ENCODE results near the gene DLGAP1. TPM values are rescaled to one million over a fixed set of nuclear protein-coding genes. Genes with fewer than 3 reads are reported as not detected.

DLGAP1 gene
- total RNA-seq, 1 experiment from 2014 or later, result 0.39 TPM

DNA sequence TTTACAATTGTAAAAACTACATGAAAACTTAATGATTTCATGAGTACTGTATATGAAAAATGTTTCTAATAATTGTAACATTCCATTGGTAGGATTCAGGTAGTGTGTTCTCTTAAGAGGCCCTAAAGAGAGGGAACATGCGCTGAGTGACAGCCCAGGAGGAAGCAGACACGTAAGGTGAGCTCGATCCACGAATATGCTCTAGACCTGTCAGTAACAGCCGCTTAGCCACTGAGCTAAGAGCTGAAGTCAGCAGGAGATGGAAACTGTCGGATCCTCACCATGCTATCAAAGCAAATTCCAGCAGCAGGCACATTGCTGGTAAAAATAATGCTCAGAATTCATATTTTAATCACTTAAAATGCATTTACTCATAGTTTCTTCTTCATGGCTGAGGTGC is 658.7 kb downstream of the DLGAP1 start:
- Histone ChIP-seq H3K4me2 (ENCODE audit: low read length) (no peak overlapping the region), H3K9ac (ENCODE audit: low read length) (no peak overlapping the region), H3K9me2 (ENCODE audit: insufficient read depth) (no peaks in the 10 kb centered on the region), H3K4me1 (ENCODE audit: control insufficient read depth in 1 of 2, insufficient read depth in 2 of 2, low read length in 2 of 2) (peaks cover 4 to 10% of the 10 kb centered on the region in 2 experiments; a peak in 3 of 4 replicates), H3K36me3 (ENCODE audit: control insufficient read depth in 1 of 2, insufficient read depth in 2 of 2, low read length in 2 of 2) (no peaks in the 10 kb centered on the region), H3K79me2 (ENCODE audit: insufficient read depth, low read length) (no peaks in the 10 kb centered on the region), H4K20me1 (ENCODE audit: insufficient read depth) (no peaks in the 10 kb centered on the region), H2AFZ (ENCODE audit: low read depth, low read length, poor library complexity, severe bottlenecking) (no peak overlapping the region), H3K9me3 (ENCODE audit: control insufficient read depth in 1 of 2, insufficient read depth in 1 of 2, low read depth in 1 of 2, low read length in 2 of 2) (no peaks in the 10 kb centered on the region), H3K4me3 (replicated peaks in 1 of 2; ENCODE audit: low read depth in 1 of 2, low read length in 2 of 2) (no peak overlapping the region), H3K27ac (ENCODE audit: low read depth, low read length) (no peak overlapping the region), H3K27me3 (ENCODE audit: insufficient read depth, low read length) (no peaks in the 10 kb centered on the region)
- ChIA-PET RAD21 (ENCODE audit: low non-redundant PET in 1 of 2, low total read pairs in 2 of 2, uncharacterized antibody in 2 of 2, unreplicated experiment in 2 of 2) (no interaction called here), CTCF (no interaction called here), POLR2A (no interaction called here)
- no peak for DNase-seq (ENCODE audit: low read depth, low spot score)
- no peak for ATAC-seq
- intact Hi-C loops (cut with micrococcal nuclease), result no loop called here
- no peak for TF ChIP-seq SIN3A (IDR thresholded peaks at IDR 0.05; ENCODE audit: low read depth)
- TF ChIP-seq, protein P1, sequence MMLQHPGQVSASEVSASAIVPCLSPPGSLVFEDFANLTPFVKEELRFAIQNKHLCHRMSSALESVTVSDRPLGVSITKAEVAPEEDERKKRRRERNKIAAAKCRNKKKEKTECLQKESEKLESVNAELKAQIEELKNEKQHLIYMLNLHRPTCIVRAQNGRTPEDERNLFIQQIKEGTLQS (IDR thresholded peaks at IDR 0.05), result no peak
- TF ChIP-seq TCF7L2 (IDR thresholded peaks at IDR 0.05; ENCODE audit: borderline replicate concordance, extremely low read depth, insufficient read depth, insufficient read length), result no peak
- TF ChIP-seq ZNF274 (IDR thresholded peaks at IDR 0.05; ENCODE audit: low read depth, low read length), result no peak
- TF ChIP-seq CBX3 (IDR thresholded peaks at IDR 0.05; ENCODE audit: low read depth), result no peak
- TF ChIP-seq, protein P2, sequence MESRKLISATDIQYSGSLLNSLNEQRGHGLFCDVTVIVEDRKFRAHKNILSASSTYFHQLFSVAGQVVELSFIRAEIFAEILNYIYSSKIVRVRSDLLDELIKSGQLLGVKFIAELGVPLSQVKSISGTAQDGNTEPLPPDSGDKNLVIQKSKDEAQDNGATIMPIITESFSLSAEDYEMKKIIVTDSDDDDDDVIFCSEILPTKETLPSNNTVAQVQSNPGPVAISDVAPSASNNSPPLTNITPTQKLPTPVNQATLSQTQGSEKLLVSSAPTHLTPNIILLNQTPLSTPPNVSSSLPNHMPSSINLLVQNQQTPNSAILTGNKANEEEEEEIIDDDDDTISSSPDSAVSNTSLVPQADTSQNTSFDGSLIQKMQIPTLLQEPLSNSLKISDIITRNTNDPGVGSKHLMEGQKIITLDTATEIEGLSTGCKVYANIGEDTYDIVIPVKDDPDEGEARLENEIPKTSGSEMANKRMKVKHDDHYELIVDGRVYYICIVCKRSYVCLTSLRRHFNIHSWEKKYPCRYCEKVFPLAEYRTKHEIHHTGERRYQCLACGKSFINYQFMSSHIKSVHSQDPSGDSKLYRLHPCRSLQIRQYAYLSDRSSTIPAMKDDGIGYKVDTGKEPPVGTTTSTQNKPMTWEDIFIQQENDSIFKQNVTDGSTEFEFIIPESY (IDR thresholded peaks at IDR 0.05; ENCODE audit: extremely low read depth, insufficient replicate concordance, low read length), result no peak
- TF ChIP-seq EZH2 (IDR thresholded peaks at IDR 0.05), result no peak
- no peak for TF ChIP-seq CEBPB (IDR thresholded peaks at IDR 0.05; ENCODE audit: low read depth)
- no peak for TF ChIP-seq RAD21 (IDR thresholded peaks at IDR 0.05; ENCODE audit: low read depth)
- no peak for TF ChIP-seq YY1 (IDR thresholded peaks at IDR 0.05; ENCODE audit: extremely low read depth, insufficient replicate concordance, low read depth, low read length)
- no peak for TF ChIP-seq POLR2A (IDR thresholded peaks at IDR 0.05; ENCODE audit: borderline replicate concordance, extremely low read depth, insufficient read depth, insufficient read length)
- no peak for TF ChIP-seq FOSL1 (IDR thresholded peaks at IDR 0.05; ENCODE audit: low read depth)
- TF ChIP-seq, protein P3, sequence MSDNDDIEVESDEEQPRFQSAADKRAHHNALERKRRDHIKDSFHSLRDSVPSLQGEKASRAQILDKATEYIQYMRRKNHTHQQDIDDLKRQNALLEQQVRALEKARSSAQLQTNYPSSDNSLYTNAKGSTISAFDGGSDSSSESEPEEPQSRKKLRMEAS (IDR thresholded peaks at IDR 0.05), result no peak
- TF ChIP-seq, protein P4, sequence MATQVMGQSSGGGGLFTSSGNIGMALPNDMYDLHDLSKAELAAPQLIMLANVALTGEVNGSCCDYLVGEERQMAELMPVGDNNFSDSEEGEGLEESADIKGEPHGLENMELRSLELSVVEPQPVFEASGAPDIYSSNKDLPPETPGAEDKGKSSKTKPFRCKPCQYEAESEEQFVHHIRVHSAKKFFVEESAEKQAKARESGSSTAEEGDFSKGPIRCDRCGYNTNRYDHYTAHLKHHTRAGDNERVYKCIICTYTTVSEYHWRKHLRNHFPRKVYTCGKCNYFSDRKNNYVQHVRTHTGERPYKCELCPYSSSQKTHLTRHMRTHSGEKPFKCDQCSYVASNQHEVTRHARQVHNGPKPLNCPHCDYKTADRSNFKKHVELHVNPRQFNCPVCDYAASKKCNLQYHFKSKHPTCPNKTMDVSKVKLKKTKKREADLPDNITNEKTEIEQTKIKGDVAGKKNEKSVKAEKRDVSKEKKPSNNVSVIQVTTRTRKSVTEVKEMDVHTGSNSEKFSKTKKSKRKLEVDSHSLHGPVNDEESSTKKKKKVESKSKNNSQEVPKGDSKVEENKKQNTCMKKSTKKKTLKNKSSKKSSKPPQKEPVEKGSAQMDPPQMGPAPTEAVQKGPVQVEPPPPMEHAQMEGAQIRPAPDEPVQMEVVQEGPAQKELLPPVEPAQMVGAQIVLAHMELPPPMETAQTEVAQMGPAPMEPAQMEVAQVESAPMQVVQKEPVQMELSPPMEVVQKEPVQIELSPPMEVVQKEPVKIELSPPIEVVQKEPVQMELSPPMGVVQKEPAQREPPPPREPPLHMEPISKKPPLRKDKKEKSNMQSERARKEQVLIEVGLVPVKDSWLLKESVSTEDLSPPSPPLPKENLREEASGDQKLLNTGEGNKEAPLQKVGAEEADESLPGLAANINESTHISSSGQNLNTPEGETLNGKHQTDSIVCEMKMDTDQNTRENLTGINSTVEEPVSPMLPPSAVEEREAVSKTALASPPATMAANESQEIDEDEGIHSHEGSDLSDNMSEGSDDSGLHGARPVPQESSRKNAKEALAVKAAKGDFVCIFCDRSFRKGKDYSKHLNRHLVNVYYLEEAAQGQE (IDR thresholded peaks at IDR 0.05; ENCODE audit: low read depth), result no peak
- BruUV-seq (replicated peaks), result no TSS peak

Measured in HCT116 (cell line).